ENCODE measurements around the gene SCN8A. TPM values are rescaled to one million over a fixed set of nuclear protein-coding genes. Genes with fewer than 3 reads are reported as not detected.
A peak's percentile ranks its signal among the peaks of the same experiment; 100 is the strongest.

SCN8A gene
- total and polyA plus RNA-seq, 2 experiments from 2014 or later: 4.6 to 23.9 TPM

GRCh38 chr12:51740536-51740935, 149.5 kb downstream of the SCN8A start:
- Histone ChIP-seq H3K4me1 (ENCODE audit: insufficient read depth) (no peaks in the 10 kb centered on the region), H3K4me2 (no peak overlapping the region), H2AFZ (no peak overlapping the region), H3K4me3 (no peak overlapping the region), H3K9me2 (ENCODE audit: insufficient read depth) (no peaks in the 10 kb centered on the region), H3F3A (replicated peaks; ENCODE audit: low read depth) (no peaks in the 10 kb centered on the region), H3K79me2 (replicated peaks; ENCODE audit: insufficient read depth) (no peaks in the 10 kb centered on the region), H3K27ac (ENCODE audit: low read depth) (no peak overlapping the region), H4K20me1 (replicated peaks; ENCODE audit: insufficient read depth) (0 out of 2 replicates have a peak, but pooled peaks cover 5% of the 10 kb centered on the region), H3K36me3 (ENCODE audit: insufficient read depth) (no peaks in the 10 kb centered on the region; the same call in 1 of the 2 replicates), H3K27me3 (ENCODE audit: insufficient read depth) (no peaks in the 10 kb centered on the region)
- Mint-ChIP-seq H3K36me3 (ENCODE audit: low read depth) (peaks cover 24% of the 10 kb centered on the region), H3K27ac (no peak overlapping the region), H3K27me3 (ENCODE audit: insufficient read depth, low read depth, poor library complexity) (no peaks in the 10 kb centered on the region), H3K4me3 (no peak overlapping the region), H3K9me3 (no peaks in the 10 kb centered on the region), H3K4me1 (no peaks in the 10 kb centered on the region)
- TF ChIP-seq ZNF462 (CRISPR knock-in tag; IDR thresholded peaks at IDR 0.05): no peak
- TF ChIP-seq EZH2phosphoT487 (IDR thresholded peaks at IDR 0.05; ENCODE audit: unreplicated experiment): no peak
- TF ChIP-seq EZH2 (IDR thresholded peaks at IDR 0.05; ENCODE audit: low read depth, unreplicated experiment): no peak
- TF ChIP-seq ZNF114 (CRISPR knock-in tag; IDR thresholded peaks at IDR 0.05): no peak
- TF ChIP-seq REST (IDR thresholded peaks at IDR 0.05; ENCODE audit: unreplicated experiment): peak; percentile 46
- TF ChIP-seq NANOG (IDR thresholded peaks at IDR 0.05; ENCODE audit: borderline replicate concordance): no peak
- TF ChIP-seq CTCF (conservative IDR thresholded peaks at IDR 0.05; ENCODE audit: low read depth in 2 of 2): no peak
- DNase-seq (ENCODE audit: low spot score): no peak
- no peak for ATAC-seq

Measured in GM23338 (cell line).